GM12874 (cell line): Measurements from ENCODE around the gene KCTD16.

Experiments
- TF ChIP-seq, protein P1 (sequence below): IDR thresholded peaks from 2 replicates; pipeline ENCODE4 v1.5.1; 2011; ENCODE audit warnings: low read depth, mild to moderate bottlenecking, control low read depth, low read length, moderate library complexity; ENCODE audit not compliant: insufficient read depth

KCTD16 gene

GRCh38 chr5:144170276-144171024 lies at the start of gene KCTD16, which contains the start of gene YIPF5:
TSS of gene KCTD16 (plus strand) at chr5:144170873.
TSS of gene YIPF5 (minus strand) at chr5:144170659. CDS start at chr5:144169955, 704 bp downstream.
- TF ChIP-seq, protein P1, sequence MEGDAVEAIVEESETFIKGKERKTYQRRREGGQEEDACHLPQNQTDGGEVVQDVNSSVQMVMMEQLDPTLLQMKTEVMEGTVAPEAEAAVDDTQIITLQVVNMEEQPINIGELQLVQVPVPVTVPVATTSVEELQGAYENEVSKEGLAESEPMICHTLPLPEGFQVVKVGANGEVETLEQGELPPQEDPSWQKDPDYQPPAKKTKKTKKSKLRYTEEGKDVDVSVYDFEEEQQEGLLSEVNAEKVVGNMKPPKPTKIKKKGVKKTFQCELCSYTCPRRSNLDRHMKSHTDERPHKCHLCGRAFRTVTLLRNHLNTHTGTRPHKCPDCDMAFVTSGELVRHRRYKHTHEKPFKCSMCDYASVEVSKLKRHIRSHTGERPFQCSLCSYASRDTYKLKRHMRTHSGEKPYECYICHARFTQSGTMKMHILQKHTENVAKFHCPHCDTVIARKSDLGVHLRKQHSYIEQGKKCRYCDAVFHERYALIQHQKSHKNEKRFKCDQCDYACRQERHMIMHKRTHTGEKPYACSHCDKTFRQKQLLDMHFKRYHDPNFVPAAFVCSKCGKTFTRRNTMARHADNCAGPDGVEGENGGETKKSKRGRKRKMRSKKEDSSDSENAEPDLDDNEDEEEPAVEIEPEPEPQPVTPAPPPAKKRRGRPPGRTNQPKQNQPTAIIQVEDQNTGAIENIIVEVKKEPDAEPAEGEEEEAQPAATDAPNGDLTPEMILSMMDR = no peak

DNA sequence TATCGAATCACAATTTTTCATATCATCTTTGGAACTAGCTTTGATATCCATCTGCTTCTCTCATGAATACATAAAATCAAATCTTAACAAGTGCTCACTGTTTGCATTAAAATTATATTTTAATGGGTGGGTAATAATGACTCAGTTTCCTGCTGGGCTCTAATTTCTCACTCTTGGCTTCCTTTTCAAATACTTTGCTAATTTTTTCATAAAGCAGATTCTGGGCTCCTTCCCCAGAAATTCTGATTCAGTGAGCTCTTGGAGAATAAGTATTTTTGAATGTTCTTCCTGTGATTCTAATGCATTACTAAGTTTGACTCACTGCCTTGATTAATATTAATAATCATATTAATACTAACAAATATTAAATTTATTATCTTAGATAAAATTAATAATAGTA lies 49.1 kb upstream of the KCTD16 start:
- TF ChIP-seq, protein P1 = no peak

DNA sequence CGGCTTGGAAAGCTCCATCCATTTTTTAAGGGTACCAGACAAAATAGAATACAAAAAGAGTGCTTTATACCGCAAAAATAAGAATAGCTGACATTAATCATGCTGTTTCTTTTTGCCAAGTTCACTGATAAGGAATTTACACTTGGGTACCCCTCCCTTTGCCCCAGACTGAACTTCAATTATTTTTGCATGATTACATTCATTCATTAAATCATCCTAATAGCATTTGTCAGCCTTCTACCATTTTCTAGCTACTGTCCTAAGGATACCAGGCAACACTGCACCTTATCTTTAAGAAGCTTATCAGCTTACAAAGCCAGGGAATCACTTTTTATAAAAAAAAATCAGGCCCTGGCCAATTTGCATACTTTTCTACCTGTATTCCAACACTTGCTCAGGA lies 48.6 kb upstream of the KCTD16 start:
- TF ChIP-seq, protein P1 = no peak

DNA sequence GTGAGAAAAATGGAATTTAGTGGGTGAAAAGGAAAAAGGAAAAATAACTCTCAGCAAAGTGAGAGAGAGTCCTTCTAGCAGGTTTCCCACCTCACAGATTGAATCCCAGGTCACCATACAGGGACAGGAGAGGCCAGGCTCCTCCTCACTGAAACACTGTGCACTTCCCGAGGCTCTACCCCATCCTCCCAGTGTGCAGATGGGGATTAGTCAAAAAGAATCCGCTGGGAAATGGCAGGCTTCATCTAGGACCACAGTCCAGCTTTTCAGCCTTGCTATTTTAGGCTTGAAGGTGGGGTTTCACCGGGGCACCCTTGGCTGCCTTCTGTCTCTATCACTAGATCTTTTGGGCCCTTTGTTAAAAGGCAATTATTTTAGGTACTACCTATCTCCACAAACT lies 48.0 kb upstream of the KCTD16 start:
- TF ChIP-seq, protein P1 = no peak

GRCh38 chr5:144125163-144125726 lies 45.4 kb upstream of the KCTD16 start:
- TF ChIP-seq, protein P1 = no peak

- TF ChIP-seq, protein P1 = no peak
Measured at GRCh38 chr5:144126707-144127106, 44.0 kb upstream of the KCTD16 start.

DNA sequence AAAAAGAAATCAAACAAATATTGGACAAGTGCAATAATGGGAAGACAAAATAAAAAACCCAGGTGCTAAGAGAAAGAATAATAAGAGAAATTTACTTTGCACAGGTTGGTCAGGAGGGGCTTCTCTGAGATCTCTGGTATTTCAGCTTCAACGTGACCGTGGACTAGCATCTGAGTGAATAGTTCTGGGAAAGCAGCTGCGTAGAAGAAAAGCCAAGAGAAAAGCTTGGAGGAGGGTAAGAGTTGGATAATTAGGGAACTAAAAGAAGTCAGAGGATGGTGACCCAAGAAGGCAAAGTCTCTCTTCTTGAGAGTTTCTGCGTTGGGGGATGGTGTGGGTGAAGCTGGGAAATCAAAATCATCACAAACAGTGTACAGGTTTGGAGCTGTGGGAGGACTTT lies 41.8 kb upstream of the KCTD16 start:
- TF ChIP-seq, protein P1 = no peak
